H1 (cell line): Measurements from ENCODE around the gene CACNA1D. TPM values are rescaled to one million over a fixed set of nuclear protein-coding genes. Genes with fewer than 3 reads are reported as not detected.

ENCODE experiments used
- CTCF ChIA-PET: fragments of 300-600 bp; sonication (Branson Sonifier 250); formaldehyde crosslinking; loops from one replicate; lab custom pipeline; 2021; ENCODE audit not compliant: partially characterized antibody; lab: Charles Lee
- POLR2A ChIA-PET: fragments of 300-600 bp; sonication (Branson Sonifier 250); formaldehyde crosslinking; loops from one replicate; lab custom pipeline; 2021; ENCODE audit warnings: inconsistent platforms; ENCODE audit not compliant: partially characterized antibody; lab: Charles Lee
- DNase-seq, 2 experiments: peaks; one replicate each; pipeline versions ENCODE4 v3.0.0 to v3.0.0-alpha.2; 2010 to 2022; ENCODE audit warnings: low spot score in 2 of 2, low read depth in 1 of 2, mixed read lengths in 1 of 2
- FAIRE-seq: peaks from 2 replicates; lab custom pipeline; 2011; peaks lifted over from hg19 to GRCh38; lab: Jason Lieb, UNC
- H2AFZ ChIP-seq: 2 replicates; pipeline ENCODE4 v1.8.1; 2012; ENCODE audit warnings: low read length, inconsistent platforms
- H2AK5ac ChIP-seq: 2 replicates; pipeline ENCODE4 v1.6.1; 2013; ENCODE audit warnings: low read depth, low read length
- H2BK120ac ChIP-seq: replicated peaks from 2 replicates; pipeline ENCODE3; 2013; ENCODE audit warnings: low read depth, low read length, inconsistent platforms
- H2BK12ac ChIP-seq: 2 replicates; pipeline ENCODE4 v1.6.1; 2013; ENCODE audit warnings: low read depth, low read length
- H2BK15ac ChIP-seq: 2 replicates; pipeline ENCODE4 v1.6.1; 2013; ENCODE audit warnings: low read length
- H2BK20ac ChIP-seq: 2 replicates; pipeline ENCODE4 v1.6.1; 2013; ENCODE audit warnings: low read length
- H2BK5ac ChIP-seq: 2 replicates; pipeline ENCODE4 v1.6.1; 2013; ENCODE audit warnings: low read depth, low read length
- H3K14ac ChIP-seq: 2 replicates; pipeline ENCODE4 v1.6.1; 2013; ENCODE audit warnings: inconsistent platforms; ENCODE audit not compliant: insufficient read length
- H3K18ac ChIP-seq: 2 replicates; pipeline ENCODE4 v1.6.1; 2013; ENCODE audit warnings: low read length; ENCODE audit errors: extremely low read depth
- H3K23ac ChIP-seq: 2 replicates; pipeline ENCODE4 v1.6.1; 2013; ENCODE audit warnings: inconsistent platforms; ENCODE audit not compliant: insufficient read length
- H3K23me2 ChIP-seq: 2 replicates; pipeline ENCODE4 v1.6.1; 2013; ENCODE audit warnings: low read depth, low read length
- H3K27ac ChIP-seq: 2 replicates; pipeline ENCODE4 v1.6.1; 2011; ENCODE audit warnings: low read depth, low read length, inconsistent platforms
- H3K27me3 ChIP-seq, 4 experiments: replicated peaks in 1 of 4; 1 replicate in 1 of 4; 2 replicates in 3 of 4; pipeline versions ENCODE4 v1.6.1 to v1.8.1; 2011 to 2013; ENCODE audit warnings: low read length in 3 of 4, mild to moderate bottlenecking in 3 of 4, inconsistent platforms in 2 of 4, mixed read lengths in 2 of 4, moderate library complexity in 1 of 4; ENCODE audit not compliant: control insufficient read depth in 3 of 4, insufficient read depth in 3 of 4; ENCODE audit errors: extremely low read depth in 1 of 4
- H3K36me3 ChIP-seq, 4 experiments: 2 replicates each; pipeline versions ENCODE4 v1.6.1 to v1.8.1; 2011 to 2013; ENCODE audit warnings: mild to moderate bottlenecking in 4 of 4, low read length in 3 of 4, moderate library complexity in 2 of 4, control low read depth in 1 of 4, inconsistent platforms in 1 of 4; ENCODE audit not compliant: insufficient read depth in 4 of 4, control insufficient read depth in 2 of 4
- H3K4ac ChIP-seq: replicated peaks from 2 replicates; pipeline ENCODE3; 2013; ENCODE audit warnings: low read length, low read depth, mixed read lengths, inconsistent platforms; ENCODE audit not compliant: insufficient read length
- H3K4me1 ChIP-seq, 4 experiments: replicated peaks in 1 of 4; 1 replicate in 1 of 4; 2 replicates in 3 of 4; pipeline versions ENCODE4 v1.6.1 to v1.8.1; 2011 to 2013; ENCODE audit warnings: low read length in 3 of 4, inconsistent platforms in 2 of 4, mixed read lengths in 1 of 4; ENCODE audit not compliant: insufficient read depth in 4 of 4, control insufficient read depth in 3 of 4
- H3K4me2 ChIP-seq, 2 experiments: 2 replicates each; pipeline versions ENCODE4 v1.6.1 to v1.8.1; 2011 to 2013; ENCODE audit warnings: low read depth in 2 of 2, low read length in 2 of 2, control low read depth in 1 of 2, inconsistent platforms in 1 of 2, mild to moderate bottlenecking in 1 of 2; ENCODE audit not compliant: insufficient read depth in 1 of 2
- H3K4me3 ChIP-seq, 4 experiments: fragments of 200-600, 300-600 bp in 1 of 4; sonication (generic), shearing (Covaris generic), sonication (Bioruptor Twin) in 1 of 4; 2 replicates each; pipeline versions ENCODE4 v1.5.1 to v1.8.1; 2011 to 2016; ENCODE audit warnings: low read length in 4 of 4, low read depth in 3 of 4, control low read depth in 2 of 4, inconsistent platforms in 2 of 4, mild to moderate bottlenecking in 2 of 4, mixed read lengths in 1 of 4, moderate library complexity in 1 of 4; ENCODE audit not compliant: insufficient read depth in 2 of 4; ENCODE audit errors: extremely low read depth in 1 of 4
- H3K56ac ChIP-seq: replicated peaks from 2 replicates; pipeline ENCODE3; 2013; ENCODE audit warnings: low read depth, mild to moderate bottlenecking, mixed read lengths, low read length, inconsistent platforms; ENCODE audit not compliant: insufficient read length
- H3K79me1 ChIP-seq: 2 replicates; pipeline ENCODE4 v1.6.1; 2013; ENCODE audit warnings: low read depth, low read length, control low read depth
- H3K79me2 ChIP-seq, 2 experiments: 2 replicates each; pipeline versions ENCODE4 v1.6.1 to v1.8.1; 2012 to 2013; ENCODE audit warnings: low read length in 2 of 2, mild to moderate bottlenecking in 2 of 2, inconsistent platforms in 1 of 2; ENCODE audit not compliant: insufficient read depth in 2 of 2, control insufficient read depth in 1 of 2
- H3K9ac ChIP-seq, 4 experiments: replicated peaks in 1 of 4; 1 replicate in 1 of 4; 2 replicates in 3 of 4; pipeline versions ENCODE4 v1.6.1 to v1.8.1; 2011 to 2013; ENCODE audit warnings: low read depth in 3 of 4, low read length in 3 of 4, control low read depth in 2 of 4, mild to moderate bottlenecking in 2 of 4, moderate library complexity in 2 of 4, inconsistent platforms in 1 of 4; ENCODE audit errors: extremely low read depth in 1 of 4
- H3K9me3 ChIP-seq, 2 experiments: 2 replicates each; pipeline versions ENCODE4 v1.6.1 to v1.8.1; 2012 to 2013; ENCODE audit warnings: mild to moderate bottlenecking in 2 of 2, moderate library complexity in 2 of 2, control low read depth in 1 of 2, inconsistent platforms in 1 of 2, low read depth in 1 of 2, low read length in 1 of 2, mixed read lengths in 1 of 2; ENCODE audit not compliant: insufficient read depth in 2 of 2
- H4K20me1 ChIP-seq, 2 experiments: replicated peaks in 1 of 2; 2 replicates each; pipeline versions ENCODE3 to v1.8.1; 2011 to 2013; ENCODE audit warnings: inconsistent platforms in 2 of 2, low read length in 2 of 2, mild to moderate bottlenecking in 1 of 2; ENCODE audit not compliant: insufficient read depth in 2 of 2, control insufficient read depth in 1 of 2
- H4K5ac ChIP-seq: 2 replicates; pipeline ENCODE4 v1.6.1; 2013; ENCODE audit warnings: low read length, low read depth, mixed read lengths, inconsistent platforms; ENCODE audit not compliant: insufficient read length
- H4K8ac ChIP-seq: 2 replicates; pipeline ENCODE4 v1.8.0; 2013; ENCODE audit warnings: mild to moderate bottlenecking, moderate library complexity, low read length, inconsistent platforms; ENCODE audit not compliant: insufficient read depth; ENCODE audit errors: extremely low read depth
- H4K91ac ChIP-seq: replicated peaks from 2 replicates; pipeline ENCODE3; 2013; ENCODE audit warnings: low read length, mixed read lengths, inconsistent platforms; ENCODE audit not compliant: insufficient read length
- SAP30 ChIP-seq: fragments of 300-600 bp; sonication (generic); IDR thresholded peaks from 2 replicates; pipeline ENCODE4 v1.7.1; 2012; ENCODE audit warnings: low read length, moderate library complexity, mild to moderate bottlenecking, inconsistent platforms; ENCODE audit not compliant: insufficient read depth, insufficient replicate concordance
- SIX5 ChIP-seq: IDR thresholded peaks from 2 replicates; pipeline ENCODE4 v1.6.1; 2011; ENCODE audit warnings: mild to moderate bottlenecking, low read depth, low read length
- WGBS, 2 experiments: shearing (Covaris generic) in 1 of 2; methylation state at CpG; one replicate each; pipeline versions ENCODE4 v1.1.6 to v1.1.7; 2013 to 2015; ENCODE audit warnings: low lambda C conversion rate in 2 of 2, mixed read lengths in 2 of 2, inconsistent platforms in 1 of 2, low coverage in 1 of 2, missing lambda C conversion rate in 1 of 2; ENCODE audit not compliant: insufficient replicate concordance in 2 of 2, insufficient coverage in 1 of 2, insufficient read length in 1 of 2; ENCODE audit errors: extremely low coverage in 1 of 2, missing lambda C conversion rate in 1 of 2; 5-methylcytosine and 5-hydroxymethylcytosine counted together
- polyA plus RNA-seq, 7 experiments: library from polyadenylated mRNA; depleted of rRNA in 3 of 7; stranded (reverse) in 5 of 7; unstranded in 2 of 7; fragments of >200 nt in 5 of 7; fragments of 200-250 nt in 2 of 7; gene quantifications; 1 replicate in 5 of 7; 2 replicates in 1 of 7; 4 replicates in 1 of 7; pipeline versions ENCODE4 v1.2.1 to v1.2.3, GENCODE V29; 2011 to 2013; ENCODE audit warnings: missing spikeins in 2 of 7, mixed read lengths in 2 of 7
- total RNA-seq: library from RNA; stranded (reverse); fragmentation: NEBNext Ultra II Directional; extraction: Animal tissue kit (Norgen Biotek cat#: 25700); gene quantifications from 2 replicates; pipeline ENCODE4 v1.2.1, GENCODE V29; 2021

Gene CACNA1D
- total and polyA plus RNA-seq, 2 of the 8 experiments (the other 6 are each of a cell fraction or from before 2014, with no cell fraction given) = 2.0 to 2.9 TPM

DNA sequence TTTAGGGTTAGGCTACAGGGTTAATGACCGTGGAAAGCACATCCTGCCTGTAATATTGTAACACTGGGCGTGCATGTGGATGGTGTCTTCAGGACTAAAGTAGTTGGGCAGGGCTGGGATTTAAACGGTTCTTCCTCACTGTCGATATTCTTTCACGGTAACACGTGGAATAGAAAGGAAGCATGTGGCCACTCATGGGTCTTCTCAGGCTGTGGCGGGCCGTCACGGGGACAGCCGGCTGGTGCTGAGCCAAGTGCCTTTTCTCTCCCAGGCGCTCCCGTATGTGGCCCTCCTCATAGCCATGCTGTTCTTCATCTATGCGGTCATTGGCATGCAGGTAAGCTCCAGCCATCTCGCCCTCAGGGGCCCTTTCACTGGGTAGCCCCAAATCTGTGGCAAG lies 278.2 kb downstream of the CACNA1D start:
- Histone ChIP-seq H3K9me3 (no peaks in the 10 kb centered on the region), H2BK12ac (no peak overlapping the region), H3K4me3 (no peak overlapping the region), H4K20me1 (no peaks in the 10 kb centered on the region), H2BK5ac (no peak overlapping the region), H4K91ac (no peak overlapping the region), H3K23ac (no peak overlapping the region), H3K23me2 (no peaks in the 10 kb centered on the region), H3K14ac (no peak overlapping the region), H3K9ac (no peak overlapping the region), H3K4ac (no peak overlapping the region), H4K8ac (no peak overlapping the region), H3K79me1 (no peaks in the 10 kb centered on the region), H2BK20ac (no peak overlapping the region), H3K4me1 (peaks cover 3 to 15% (median 8%) of the 10 kb centered on the region in 4 experiments; a peak in 5 of 7 replicates), H2BK15ac (no peak overlapping the region), H3K79me2 (no peaks in the 10 kb centered on the region), H3K56ac (no peak overlapping the region), H3K27me3 (no peaks in the 10 kb centered on the region), H2BK120ac (no peak overlapping the region), H4K5ac (no peak overlapping the region), H3K18ac (no peak overlapping the region), H3K27ac (no peak overlapping the region), H2AK5ac (no peak overlapping the region), H3K36me3 (no peaks in the 10 kb centered on the region), H2AFZ (no peak overlapping the region), H3K4me2 (no peak overlapping the region)
- no peak for DNase-seq
- ChIA-PET POLR2A (interaction anchor here (0.6 kb wide), 1 partner anchor 23 kb away, joined by 3 read pairs; no protein-coding TSS in a partner anchor), CTCF (interaction anchor here (1.2 kb wide), 1 partner anchor 15 kb away, joined by 3 read pairs; no protein-coding TSS in a partner anchor)
- no peak for FAIRE-seq
- 92% methylated on average over 14 of the region's 14 CpGs; no CpG with 5 or more reads in 1 of the 2 experiments for WGBS, 2 experiments
- TF ChIP-seq SAP30 (no peak), SIX5 (no peak)
